A549 (cell line): ENCODE data around the gene CCNI. TPM values are rescaled to one million over a fixed set of nuclear protein-coding genes. Genes with fewer than 3 reads are reported as not detected.

Experiments used
- ATAC-seq, 2 experiments: fragments of 200-7000 bp in 1 of 2; fragments of >200 bp in 1 of 2; cut with Nextera tagmentation in 1 of 2; cut with Tn5 transposase in 1 of 2; 3 replicates each; pipeline versions ENCODE4 v1.8.0 to v1.9.1; 2018 to 2020; ENCODE audit warnings: mild to moderate bottlenecking in 1 of 2, moderate library complexity in 1 of 2
- CTCF ChIA-PET: fragments of 300-600 bp; sonication (Branson Sonifier 250); formaldehyde crosslinking; extraction: SDS; loops from one replicate; lab custom pipeline; 2021; ENCODE audit warnings: antibody characterized with exemption, inconsistent platforms; lab: Yijun Ruan, JAX
- POLR2A ChIA-PET: fragments of 350-600 bp; formaldehyde crosslinking; extraction: SDS; loops from one replicate; lab custom pipeline; 2021; ENCODE audit warnings: antibody characterized with exemption, inconsistent platforms; lab: Yijun Ruan, JAX
- DNase-seq, 2 experiments: peaks; one replicate each; pipeline versions ENCODE4 v3.0.0 to v3.0.0-alpha.2; 2011 to 2016; ENCODE audit warnings: low read depth in 1 of 2, low spot score in 1 of 2
- FAIRE-seq: peaks from 2 replicates; lab custom pipeline; 2011; peaks lifted over from hg19 to GRCh38; lab: Jason Lieb, UNC
- H3K27ac ChIP-seq, 2 experiments: fragments of >200 bp; sonication (Bioruptor Twin); formaldehyde crosslinking; 3 replicates each; pipeline ENCODE4 v1.5.1; 2016 to 2017
- H3K4me1 ChIP-seq: fragments of >200 bp; sonication (Bioruptor Twin); formaldehyde crosslinking; 3 replicates; pipeline ENCODE4 v1.6.1; 2016
- H3K4me2 ChIP-seq: fragments of >200 bp; sonication (Bioruptor Twin); formaldehyde crosslinking; 3 replicates; pipeline ENCODE4 v1.6.1; 2016
- H3K4me3 ChIP-seq: fragments of >200 bp; sonication (Bioruptor Twin); formaldehyde crosslinking; 3 replicates; pipeline ENCODE4 v1.5.1; 2016
- H3K9me3 ChIP-seq: fragments of >200 bp; sonication (Bioruptor Twin); formaldehyde crosslinking; 3 replicates; pipeline ENCODE4 v1.6.1; 2016
- ATOH8 ChIP-seq: fragments of 250-450 bp; sonication (Bioruptor Pico); IDR thresholded peaks from 2 replicates; pipeline ENCODE4 v1.5.0; 2020; ENCODE audit warnings: low read depth, mild to moderate bottlenecking, moderate library complexity
- BCL3 ChIP-seq: fragments of >200 bp; sonication (Bioruptor Twin); formaldehyde crosslinking; IDR thresholded peaks from 3 replicates; pipeline ENCODE4 v1.6.1; 2016
- CBX2 ChIP-seq: fragments of 200-600 bp; sonication (generic); IDR thresholded peaks from 2 replicates; pipeline ENCODE4 v1.6.1; 2016; ENCODE audit warnings: low read depth, mild to moderate bottlenecking, borderline replicate concordance
- CHD2 ChIP-seq: fragments of 150-350 bp; IDR thresholded peaks from 2 replicates; pipeline ENCODE4 v1.6.1; 2014; ENCODE audit warnings: low read length; ENCODE audit not compliant: partially characterized antibody
- CHD4 ChIP-seq: fragments of 200-600 bp; sonication (generic); IDR thresholded peaks from 2 replicates; pipeline ENCODE4 v1.6.1; 2016; ENCODE audit warnings: antibody characterized with exemption, mild to moderate bottlenecking, borderline replicate concordance
- CTCF ChIP-seq: fragments of >200 bp; sonication (Bioruptor Twin); formaldehyde crosslinking; IDR thresholded peaks from 3 replicates; pipeline ENCODE4 v1.5.1; 2016
- E2F6 ChIP-seq: IDR thresholded peaks from 2 replicates; pipeline ENCODE4 v1.6.1; 2012; ENCODE audit warnings: low read depth, borderline replicate concordance
- FOSL2 ChIP-seq, 2 experiments: fragments of 450-650 bp in 1 of 2; fragments of >200 bp in 1 of 2; sonication (Bioruptor Twin) in 1 of 2; formaldehyde crosslinking; IDR thresholded peaks; 2 replicates each; pipeline versions ENCODE4 v1.5.0 to v1.6.1; 2016 to 2020; ENCODE audit warnings: mild to moderate bottlenecking in 1 of 2, moderate library complexity in 1 of 2
- FOXS1 ChIP-seq: fragments of 250-450 bp; sonication (Bioruptor Pico); IDR thresholded peaks from 2 replicates; pipeline ENCODE4 v1.5.0; 2020; ENCODE audit warnings: mild to moderate bottlenecking, moderate library complexity
- GATA3 ChIP-seq: IDR thresholded peaks from 2 replicates; pipeline ENCODE4 v1.6.1; 2012; ENCODE audit warnings: borderline replicate concordance
- HDAC2 ChIP-seq: fragments of 200-600 bp; sonication (generic); IDR thresholded peaks from 2 replicates; pipeline ENCODE4 v1.6.1; 2016
- HEYL ChIP-seq: fragments of 250-450 bp; sonication (Bioruptor Pico); IDR thresholded peaks from 2 replicates; pipeline ENCODE4 v1.8.0; 2021; ENCODE audit warnings: mild to moderate bottlenecking, moderate library complexity
- HMGXB4 ChIP-seq: fragments of 250-450 bp; sonication (Bioruptor Pico); IDR thresholded peaks from 2 replicates; pipeline ENCODE4 v1.5.0; 2021; ENCODE audit warnings: mild to moderate bottlenecking, moderate library complexity, borderline replicate concordance
- HOXA7 ChIP-seq: fragments of 250-450 bp; sonication (Bioruptor Pico); IDR thresholded peaks from 2 replicates; pipeline ENCODE4 v1.5.0; 2020; ENCODE audit warnings: mild to moderate bottlenecking, moderate library complexity
- HOXB13 ChIP-seq: fragments of 250-450 bp; sonication (Bioruptor Pico); IDR thresholded peaks from 2 replicates; pipeline ENCODE4 v1.5.0; 2020; ENCODE audit warnings: low read depth, mild to moderate bottlenecking, moderate library complexity
- JUNB ChIP-seq: fragments of >200 bp; sonication (Bioruptor Twin); formaldehyde crosslinking; IDR thresholded peaks from 2 replicates; pipeline ENCODE4 v1.6.1; 2016
- KDM1A ChIP-seq: fragments of 200-600 bp; sonication (generic); IDR thresholded peaks from 2 replicates; pipeline ENCODE4 v1.6.1; 2016; ENCODE audit warnings: low read depth, mild to moderate bottlenecking
- NPAS2 ChIP-seq: fragments of 250-450 bp; sonication (Bioruptor Pico); IDR thresholded peaks from 2 replicates; pipeline ENCODE4 v1.8.0; 2022; ENCODE audit warnings: mild to moderate bottlenecking, moderate library complexity, borderline replicate concordance
- PBX3 ChIP-seq: IDR thresholded peaks from 2 replicates; pipeline ENCODE4 v1.6.1; 2012
- POLR2AphosphoS2 ChIP-seq: conservative IDR thresholded peaks from 2 replicates; pipeline ENCODE4 v1.6.1; 2012; ENCODE audit warnings: low read length, improper control_type of control experiment, inconsistent platforms
- RARB ChIP-seq: fragments of 250-450 bp; sonication (Bioruptor Pico); IDR thresholded peaks from 2 replicates; pipeline ENCODE4 v1.8.0; 2021; ENCODE audit warnings: mild to moderate bottlenecking, moderate library complexity
- RFX5 ChIP-seq: fragments of 450-650 bp; IDR thresholded peaks from 2 replicates; pipeline ENCODE4 v1.7.1; 2014; ENCODE audit warnings: antibody characterized with exemption, mild to moderate bottlenecking, moderate library complexity
- SMC3 ChIP-seq: fragments of >200 bp; sonication (Bioruptor Twin); formaldehyde crosslinking; IDR thresholded peaks from 3 replicates; pipeline ENCODE4 v1.6.1; 2018; ENCODE audit warnings: inconsistent platforms
- TP53 ChIP-seq: fragments of 250-450 bp; sonication (Bioruptor Pico); IDR thresholded peaks from 2 replicates; pipeline ENCODE4 v1.5.0; 2021; ENCODE audit warnings: mild to moderate bottlenecking, moderate library complexity
- ZC3H11A ChIP-seq: fragments of 450-650 bp; IDR thresholded peaks from 2 replicates; pipeline ENCODE4 v1.6.1; 2014; ENCODE audit warnings: antibody characterized with exemption, mild to moderate bottlenecking
- ZNF302 ChIP-seq: fragments of 250-450 bp; sonication (Bioruptor Pico); IDR thresholded peaks from 2 replicates; pipeline ENCODE4 v1.9.0; 2021; ENCODE audit warnings: inconsistent platforms, mild to moderate bottlenecking, moderate library complexity
- WGBS: methylation state at CpG from one replicate; pipeline ENCODE4 v1.1.6; 2017; ENCODE audit errors: missing lambda C conversion rate; 5-methylcytosine and 5-hydroxymethylcytosine counted together
- polyA plus RNA-seq, 4 experiments: library from polyadenylated mRNA; depleted of rRNA in 3 of 4; stranded (reverse); fragments of >200 nt; fragmentation: RNase III in 1 of 4; extraction: RNeasy Plus Mini Kit Qiagen cat#74134 plus additional on column Dnase treatment in 1 of 4; gene quantifications; 2 replicates in 3 of 4; 3 replicates in 1 of 4; pipeline ENCODE4 v1.2.3, GENCODE V29; 2011 to 2017

CCNI gene
- polyA plus RNA-seq, 2 of the 4 experiments (the other 2 are of a cell fraction) = 73.8 to 117 TPM

- H3K27ac ChIP-seq = no peak overlapping the region
- ChIA-PET CTCF (no interaction called here), POLR2A (no interaction called here)
- DNase-seq = no peak
- no peak overlapping the region for H3K4me2 ChIP-seq
- no peak overlapping the region for H3K4me3 ChIP-seq
- no peaks in the 10 kb centered on the region for H3K9me3 ChIP-seq
- TF ChIP-seq CHD2 = no peak
- TF ChIP-seq HOXB13 (CRISPR knock-in tag) = no peak
- no peak for TF ChIP-seq ATOH8 (CRISPR knock-in tag)
- no peak for TF ChIP-seq HDAC2
- TF ChIP-seq FOSL2 (IDR thresholded peaks at IDR 0.05) = no peak
- TF ChIP-seq FOSL2 (CRISPR knock-in tag; IDR thresholded peaks at IDR 0.05) = no peak
- no peak for TF ChIP-seq SMC3
- TF ChIP-seq RFX5 = no peak
- TF ChIP-seq NPAS2 (CRISPR knock-in tag) = no peak
- TF ChIP-seq CBX2 = no peak
- no peak for TF ChIP-seq PBX3
- no peak for TF ChIP-seq FOXS1 (CRISPR knock-in tag)
- TF ChIP-seq GATA3 = no peak
- TF ChIP-seq TP53 (CRISPR knock-in tag) = no peak
- WGBS = 71% methylated on average over 8 of the region's 8 CpGs
- FAIRE-seq = no peak
- H3K4me1 ChIP-seq = no peaks in the 10 kb centered on the region
- no peak for ATAC-seq
Observed at GRCh38 chr4:77120886-77121508, 45.2 kb upstream of the CCNI start.

- Histone ChIP-seq H3K4me2 (no peak overlapping the region), H3K27ac (no peak overlapping the region), H3K4me3 (no peak overlapping the region), H3K9me3 (no peaks in the 10 kb centered on the region), H3K4me1 (no peaks in the 10 kb centered on the region)
- FAIRE-seq (no peak), ATAC-seq (no peak), DNase-seq (no peak)
- CTCF ChIA-PET = interaction anchor here (0.9 kb wide), 1 partner anchor 87 kb away, joined by 3 read pairs; no protein-coding TSS in a partner anchor
- POLR2A ChIA-PET = no interaction called here
- TF ChIP-seq KDM1A = no peak
- TF ChIP-seq CBX2 = no peak
- TF ChIP-seq E2F6 = no peak
- TF ChIP-seq TP53 (CRISPR knock-in tag) = no peak
- no peak for TF ChIP-seq HMGXB4 (CRISPR knock-in tag)
- no peak for TF ChIP-seq NPAS2 (CRISPR knock-in tag)
- no peak for TF ChIP-seq JUNB
- TF ChIP-seq CTCF = no peak
- no peak for TF ChIP-seq ZNF302
- TF ChIP-seq POLR2AphosphoS2 = no peak
- TF ChIP-seq ATOH8 (CRISPR knock-in tag) = no peak
- no peak for TF ChIP-seq CHD4
- no peak for TF ChIP-seq HOXA7 (CRISPR knock-in tag)
- no peak for TF ChIP-seq BCL3
- TF ChIP-seq HEYL (CRISPR knock-in tag) = no peak
- TF ChIP-seq RARB (CRISPR knock-in tag) = no peak
- TF ChIP-seq ZC3H11A = no peak
Observed at GRCh38 chr4:77117721-77118120, 41.9 kb upstream of the CCNI start.
